ENCODE measurements around the gene CYTH4.

The CYTH4 gene

DNA sequence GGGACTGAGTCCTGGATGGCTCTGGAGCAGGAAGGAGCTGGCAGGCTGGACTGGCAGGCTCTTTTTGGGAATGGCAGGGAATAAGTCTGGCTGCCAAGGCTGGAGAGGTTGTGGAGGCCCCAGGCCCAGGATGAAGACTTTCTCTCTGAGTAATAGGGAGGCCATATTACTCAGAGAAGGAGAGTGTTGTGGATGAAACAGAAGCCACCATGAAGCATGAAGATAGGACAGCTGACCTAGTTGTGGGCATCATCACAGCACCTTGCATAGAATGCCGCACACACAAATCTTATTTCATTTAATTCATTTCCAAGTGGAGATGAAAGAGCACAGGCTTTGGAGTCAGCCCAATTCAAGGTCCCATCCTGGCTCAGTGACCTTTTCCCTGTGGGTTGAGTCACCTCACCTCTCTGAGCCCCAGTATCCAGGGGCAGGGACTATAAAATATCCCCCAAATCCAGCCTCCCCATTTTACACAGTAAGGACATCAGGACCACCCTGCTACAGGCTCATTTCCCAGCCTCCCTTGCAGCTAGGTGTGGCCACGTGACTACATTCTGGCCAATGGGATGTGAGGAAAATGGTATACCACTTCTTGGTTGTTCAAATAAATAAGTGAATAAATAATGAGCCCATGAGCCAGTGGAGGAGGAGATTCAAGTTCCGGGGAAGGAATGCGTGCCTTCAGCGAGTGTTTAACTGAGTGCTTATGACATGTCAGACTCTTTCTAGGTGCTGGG, 9.4 kb downstream of the CYTH4 start:
- no peak for DNase-seq (ENCODE audit: low read depth)

DNA sequence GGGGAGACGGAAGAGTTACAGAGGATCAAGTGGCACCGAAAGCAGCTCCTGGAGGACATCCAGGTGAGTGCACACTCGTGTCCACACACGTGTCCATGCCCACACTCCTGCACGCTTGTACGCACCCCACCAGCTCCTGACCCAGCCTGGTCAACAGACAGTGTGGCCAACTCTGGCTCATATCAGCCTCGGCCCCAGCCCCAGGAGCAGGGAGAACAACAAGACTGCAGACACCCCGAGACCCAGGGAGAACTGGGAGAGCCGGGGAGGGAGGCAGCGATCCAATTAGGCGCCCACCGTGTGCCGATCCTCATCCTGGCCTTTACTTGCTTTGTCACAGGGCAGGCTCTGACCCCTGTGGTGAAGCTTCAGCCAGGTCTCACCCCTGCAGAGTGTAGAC, 10.3 kb downstream of the CYTH4 start:
- no peak for DNase-seq (ENCODE audit: low read depth)

- no peak for DNase-seq (ENCODE audit: low read depth)
Observed at GRCh38 chr22:37293172-37293571, 10.9 kb downstream of the CYTH4 start.

GRCh38 chr22:37294747-37295146, 12.4 kb downstream of the CYTH4 start:
- DNase-seq (ENCODE audit: low read depth) = no peak

- no peak for DNase-seq (ENCODE audit: low read depth)
Observed at GRCh38 chr22:37295213-37295886, 13.0 kb downstream of the CYTH4 start.

DNA sequence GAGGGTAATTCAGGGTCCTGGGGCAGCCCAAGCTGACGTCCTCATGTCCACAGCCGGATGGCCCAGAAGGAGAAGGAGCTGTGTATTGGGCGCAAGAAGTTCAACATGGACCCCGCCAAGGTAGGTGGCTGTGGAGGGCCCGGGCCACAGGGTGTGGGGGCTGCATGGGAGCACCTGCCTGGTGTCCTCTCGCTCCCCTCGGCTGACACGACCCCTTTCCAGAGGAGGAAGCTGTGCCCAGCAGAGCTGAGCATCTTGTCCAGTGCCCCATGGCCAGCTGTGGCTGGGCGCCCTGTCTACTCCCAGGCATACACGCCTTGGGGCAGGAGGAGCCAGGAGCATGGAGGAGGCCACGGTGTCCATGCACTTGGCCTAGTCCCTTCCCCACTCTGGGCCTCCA, 13.6 kb downstream of the CYTH4 start:
- DNase-seq (ENCODE audit: low read depth) = no peak

DNA sequence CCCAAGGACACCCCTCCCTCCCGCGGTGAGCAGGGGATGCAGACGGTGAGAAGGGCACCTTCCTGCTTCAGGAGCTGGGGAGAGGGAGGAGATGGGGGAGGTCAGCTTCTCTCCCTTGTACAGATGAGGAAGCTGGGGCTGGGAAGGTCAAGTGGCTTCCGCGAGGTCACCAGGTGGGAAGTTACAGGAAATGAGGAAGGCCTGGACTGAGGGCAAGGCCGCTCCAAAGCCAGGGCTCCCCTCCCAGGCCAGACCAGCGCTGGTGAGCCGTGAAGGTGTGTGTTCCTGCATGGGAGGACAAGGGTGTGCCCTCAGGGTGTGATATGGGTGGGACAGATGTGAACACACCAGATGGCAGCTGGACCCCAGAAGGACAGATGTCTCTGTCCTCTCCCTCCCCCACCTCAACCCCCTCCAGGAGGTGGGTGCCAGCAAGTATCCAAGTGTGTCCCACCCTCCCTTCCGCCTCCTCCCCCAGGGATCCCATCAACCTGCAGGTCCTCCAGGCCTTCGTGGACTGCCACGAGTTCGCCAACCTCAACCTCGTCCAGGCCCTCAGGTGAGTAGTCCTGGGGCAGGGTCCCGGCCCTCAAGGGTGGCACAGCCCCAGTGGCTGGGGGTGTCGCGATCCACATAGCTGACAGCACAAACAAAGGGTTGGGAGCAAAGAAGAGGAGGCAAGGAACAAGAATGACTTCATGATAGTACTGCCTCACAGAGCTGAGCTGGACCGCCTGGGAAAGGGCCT, 16.6 kb downstream of the CYTH4 start:
- no peak for DNase-seq (ENCODE audit: low read depth)

GRCh38 chr22:37299969-37300509, 17.7 kb downstream of the CYTH4 start:
- DNase-seq (ENCODE audit: low read depth) = no peak

DNA sequence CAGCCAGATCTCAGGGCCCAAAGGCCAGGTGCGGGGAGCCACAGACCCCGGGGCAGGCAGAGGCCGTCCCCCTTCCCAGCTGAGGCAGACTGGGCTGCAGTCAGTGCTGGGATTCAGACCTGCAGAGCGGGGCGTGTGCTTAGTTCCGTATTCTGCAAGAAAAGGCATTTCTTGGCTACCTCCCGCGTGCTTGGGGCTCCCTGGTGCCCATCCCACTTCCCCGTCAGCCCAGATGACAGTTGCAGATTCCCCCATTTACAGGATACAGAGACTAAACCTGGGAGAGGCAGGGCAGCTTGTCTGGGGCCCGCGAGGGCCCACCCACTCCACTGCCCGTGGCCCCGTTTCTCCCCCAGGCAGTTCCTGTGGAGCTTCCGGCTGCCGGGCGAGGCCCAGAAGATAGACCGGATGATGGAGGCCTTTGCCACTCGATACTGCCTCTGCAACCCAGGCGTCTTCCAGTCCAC, 18.3 kb downstream of the CYTH4 start:
- no peak for DNase-seq (ENCODE audit: low read depth)

DNA sequence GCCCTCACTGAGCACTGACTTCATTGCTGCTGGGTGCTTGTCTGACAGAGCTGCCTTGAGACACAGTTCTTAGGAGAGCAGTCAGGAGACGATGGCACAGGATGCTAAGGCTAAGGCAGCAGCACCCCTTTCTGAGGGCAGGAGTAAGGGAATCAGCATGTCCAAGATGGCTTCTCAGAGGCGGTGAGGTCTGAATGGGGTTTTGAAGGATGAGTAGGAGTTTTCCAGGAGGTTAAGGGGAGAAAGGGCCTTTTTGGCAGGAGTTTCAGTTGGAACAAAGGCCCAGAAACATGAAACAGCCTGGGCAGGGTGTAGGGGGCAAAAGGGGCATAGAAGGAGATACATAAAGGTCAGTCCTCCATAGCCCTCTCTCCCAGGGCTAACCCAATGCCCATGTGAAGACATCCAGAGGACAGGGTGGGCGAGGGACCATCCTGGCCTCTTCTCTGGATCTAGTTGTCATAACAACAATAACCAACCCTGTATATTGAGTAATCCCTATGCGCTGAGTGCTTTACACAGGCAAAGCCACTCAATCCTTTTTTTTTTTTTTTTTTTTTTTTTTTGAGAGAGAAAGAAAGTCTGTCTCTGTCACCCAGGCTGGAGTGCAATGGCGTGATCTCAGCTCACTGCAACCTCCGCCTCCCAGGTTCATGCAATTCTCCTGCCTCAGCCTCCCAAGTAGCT, 19.0 kb downstream of the CYTH4 start:
- DNase-seq (ENCODE audit: low read depth) = no peak

- no peak for DNase-seq (ENCODE audit: low read depth)
Observed at GRCh38 chr22:37302674-37303555, 20.6 kb downstream of the CYTH4 start.

- DNase-seq (ENCODE audit: low read depth) = peak; percentile 66
Observed at GRCh38 chr22:37303821-37304274, 21.5 kb downstream of the CYTH4 start.

DNA sequence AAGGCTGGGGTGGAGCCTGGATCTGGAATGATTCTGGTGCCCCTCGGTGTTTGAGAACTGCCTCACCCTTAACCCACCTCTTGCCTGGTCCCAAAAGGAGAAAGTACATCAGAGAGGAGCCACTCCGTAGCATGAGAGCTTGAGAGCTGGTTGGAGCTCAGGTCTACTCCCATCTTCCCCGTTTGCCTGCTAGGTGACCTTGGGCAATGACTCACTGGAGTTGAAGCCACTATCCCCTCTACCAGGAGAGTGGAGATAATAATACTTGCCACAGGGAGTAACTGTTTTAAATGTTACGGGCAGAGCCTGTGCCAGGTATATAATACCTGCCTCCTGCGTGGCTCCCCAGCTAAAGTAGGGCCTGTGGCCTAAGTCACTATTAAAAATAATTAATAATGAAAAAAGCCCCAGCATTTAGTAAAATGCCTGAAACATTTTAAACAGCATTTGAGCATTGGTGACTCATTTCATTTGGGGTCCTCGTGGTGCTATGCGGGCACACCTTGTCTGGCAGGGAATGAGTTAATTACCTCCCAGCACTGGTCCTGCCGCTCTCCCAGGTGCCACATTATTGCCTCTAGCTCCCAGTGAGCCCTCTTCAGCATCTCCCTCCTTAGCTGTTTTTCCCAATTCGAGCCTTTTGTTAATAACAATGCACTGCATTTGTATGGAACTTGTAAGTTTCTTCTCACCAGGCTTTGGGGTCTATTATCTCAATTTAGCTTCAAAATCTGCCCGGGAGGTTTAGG, 22.5 kb downstream of the CYTH4 start:
- no peak for DNase-seq (ENCODE audit: low read depth)

GRCh38 chr22:37305887-37306286, 23.6 kb downstream of the CYTH4 start:
- DNase-seq (ENCODE audit: low read depth) = no peak

- DNase-seq (ENCODE audit: low read depth) = no peak
Observed at GRCh38 chr22:37306494-37306829, 24.2 kb downstream of the CYTH4 start.

- no peak for DNase-seq (ENCODE audit: low read depth)
Observed at GRCh38 chr22:37308385-37309200, 26.3 kb downstream of the CYTH4 start.

DNA sequence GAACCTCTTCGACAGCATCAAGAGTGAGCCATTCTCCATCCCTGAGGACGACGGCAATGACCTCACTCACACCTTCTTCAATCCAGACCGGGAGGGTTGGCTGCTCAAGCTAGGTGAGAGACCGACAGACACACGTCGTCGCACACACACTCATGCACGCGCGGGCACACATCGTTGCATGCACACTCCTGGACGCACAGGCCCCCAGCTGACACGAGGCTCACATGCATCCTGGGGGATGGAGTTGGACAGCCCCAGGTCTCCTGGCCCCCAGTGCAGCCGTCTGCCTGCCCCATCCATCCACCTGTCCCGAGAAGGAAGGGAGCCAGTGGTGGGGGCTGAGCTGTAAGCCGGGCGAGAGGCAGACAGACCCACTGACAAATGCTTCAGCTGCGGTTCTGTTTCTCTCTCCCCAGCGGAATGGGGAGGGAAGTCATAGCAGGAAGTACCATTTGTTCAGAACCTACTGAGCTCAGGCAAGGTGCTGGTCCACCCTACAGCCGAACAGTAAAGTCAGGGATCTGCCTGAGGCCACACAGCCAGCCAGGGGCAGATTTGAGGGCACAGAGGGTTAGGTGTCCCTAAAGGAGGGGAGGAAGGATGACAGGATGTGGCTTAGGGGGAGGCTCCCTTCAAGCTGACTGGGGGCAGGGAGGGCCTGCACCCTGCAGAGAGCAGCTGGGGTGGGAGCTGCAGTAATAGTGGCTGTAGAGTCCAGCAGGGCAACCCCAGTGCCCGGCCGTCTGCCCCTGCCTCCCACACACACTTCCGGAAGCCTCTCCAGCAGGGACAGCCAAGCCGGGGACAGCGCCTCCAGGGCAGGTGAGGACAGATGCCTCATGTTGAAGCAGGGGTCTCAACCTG, 27.1 kb downstream of the CYTH4 start:
- DNase-seq (ENCODE audit: low read depth) = no peak

- DNase-seq (ENCODE audit: low read depth) = no peak
Observed at GRCh38 chr22:37310075-37310606, 27.8 kb downstream of the CYTH4 start.

Measured in fibroblast of gingiva (primary cell).